ENCODE measurements around the gene DARS1.

DARS1 gene

DNA sequence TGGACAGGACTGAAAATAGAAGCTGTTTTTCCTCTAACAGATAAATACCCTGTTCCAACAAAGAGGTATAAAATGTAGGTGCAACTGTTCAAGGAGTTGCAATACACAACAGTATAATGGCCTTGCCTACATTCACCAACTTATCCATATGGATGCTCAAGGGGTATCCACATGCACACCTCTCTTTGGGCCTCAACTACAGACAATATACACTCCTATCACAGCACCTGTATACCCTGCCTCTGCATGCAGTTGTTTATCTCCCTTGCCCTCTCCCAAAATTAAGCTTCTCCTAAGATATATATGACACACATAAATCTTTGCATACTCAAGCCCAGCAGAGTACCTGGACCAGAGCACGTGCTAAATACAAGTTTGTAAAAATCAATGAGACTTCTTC is 37.3 kb downstream of the DARS1 start:
- no peak for FAIRE-seq
- TF ChIP-seq, protein P1, sequence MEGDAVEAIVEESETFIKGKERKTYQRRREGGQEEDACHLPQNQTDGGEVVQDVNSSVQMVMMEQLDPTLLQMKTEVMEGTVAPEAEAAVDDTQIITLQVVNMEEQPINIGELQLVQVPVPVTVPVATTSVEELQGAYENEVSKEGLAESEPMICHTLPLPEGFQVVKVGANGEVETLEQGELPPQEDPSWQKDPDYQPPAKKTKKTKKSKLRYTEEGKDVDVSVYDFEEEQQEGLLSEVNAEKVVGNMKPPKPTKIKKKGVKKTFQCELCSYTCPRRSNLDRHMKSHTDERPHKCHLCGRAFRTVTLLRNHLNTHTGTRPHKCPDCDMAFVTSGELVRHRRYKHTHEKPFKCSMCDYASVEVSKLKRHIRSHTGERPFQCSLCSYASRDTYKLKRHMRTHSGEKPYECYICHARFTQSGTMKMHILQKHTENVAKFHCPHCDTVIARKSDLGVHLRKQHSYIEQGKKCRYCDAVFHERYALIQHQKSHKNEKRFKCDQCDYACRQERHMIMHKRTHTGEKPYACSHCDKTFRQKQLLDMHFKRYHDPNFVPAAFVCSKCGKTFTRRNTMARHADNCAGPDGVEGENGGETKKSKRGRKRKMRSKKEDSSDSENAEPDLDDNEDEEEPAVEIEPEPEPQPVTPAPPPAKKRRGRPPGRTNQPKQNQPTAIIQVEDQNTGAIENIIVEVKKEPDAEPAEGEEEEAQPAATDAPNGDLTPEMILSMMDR (IDR thresholded peaks at IDR 0.05; ENCODE audit: insufficient read depth, missing control alignments) = no peak
- DNase-seq (ENCODE audit: insufficient read length, low spot score) = no peak

DNA sequence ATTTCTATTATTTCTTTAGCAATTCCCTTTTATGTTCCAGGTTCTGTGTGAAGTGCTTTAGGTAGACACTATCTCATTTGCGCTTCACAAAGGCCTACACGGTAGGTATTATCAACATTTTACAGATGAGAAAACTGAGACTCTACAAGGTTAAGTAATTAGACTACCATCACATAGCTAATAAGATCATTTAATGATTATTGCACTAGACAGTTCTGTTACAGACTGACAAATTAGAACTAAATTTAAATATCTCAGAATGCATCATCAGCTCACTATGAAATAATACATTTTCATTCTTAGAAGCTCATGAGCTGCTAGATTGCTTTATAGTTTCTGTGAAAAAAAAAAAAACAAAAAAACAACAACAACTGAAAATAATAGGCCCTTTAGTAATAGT is 37.9 kb downstream of the DARS1 start:
- no peak for DNase-seq (ENCODE audit: insufficient read length, low spot score)
- TF ChIP-seq, protein P1 (IDR thresholded peaks at IDR 0.05; ENCODE audit: insufficient read depth, missing control alignments) = no peak
- peak; percentile 35 for FAIRE-seq

DNA sequence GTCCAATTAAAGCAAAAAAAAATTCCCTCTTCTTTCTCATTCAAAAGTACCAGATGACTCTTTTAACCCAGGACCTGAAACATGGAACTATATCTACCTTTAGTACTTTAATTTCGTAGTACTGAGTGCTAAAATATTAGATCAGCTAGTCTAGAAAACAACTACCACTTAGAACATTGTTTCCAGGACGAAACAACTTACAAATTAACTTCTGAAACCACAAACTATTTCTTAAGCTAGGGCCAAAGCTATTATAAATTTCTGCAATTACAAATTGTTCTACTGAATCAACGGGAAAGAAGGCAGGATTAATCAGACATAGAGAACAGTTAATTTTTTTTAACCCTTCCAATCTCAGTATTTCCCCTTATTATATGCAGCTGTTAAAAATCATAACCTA is 39.9 kb downstream of the DARS1 start:
- DNase-seq (ENCODE audit: insufficient read length, low spot score) (no peak), FAIRE-seq (no peak)
- TF ChIP-seq, protein P1 (IDR thresholded peaks at IDR 0.05; ENCODE audit: insufficient read depth, missing control alignments) = no peak

DNA sequence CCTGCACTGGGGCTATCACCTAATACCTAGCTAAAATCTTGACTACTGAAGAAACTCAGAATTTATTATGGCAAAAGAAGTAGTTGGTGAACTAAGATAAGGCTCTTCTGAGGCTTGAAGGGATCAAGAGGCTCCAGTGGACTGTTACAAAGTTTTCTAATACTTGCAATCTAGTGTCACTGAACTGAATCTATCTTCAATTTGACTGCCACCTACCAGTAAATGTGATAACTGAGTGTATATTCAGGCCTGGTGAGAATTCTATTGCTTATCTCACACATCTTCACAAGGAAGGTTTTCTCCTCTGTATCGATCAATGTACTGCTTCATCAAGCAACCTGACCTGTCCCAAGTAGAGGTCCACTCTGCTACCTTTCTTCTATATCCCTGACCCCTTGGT is 40.8 kb downstream of the DARS1 start:
- TF ChIP-seq, protein P1 (IDR thresholded peaks at IDR 0.05; ENCODE audit: insufficient read depth, missing control alignments) = no peak
- FAIRE-seq (no peak), DNase-seq (ENCODE audit: insufficient read length, low spot score) (no peak)

DNA sequence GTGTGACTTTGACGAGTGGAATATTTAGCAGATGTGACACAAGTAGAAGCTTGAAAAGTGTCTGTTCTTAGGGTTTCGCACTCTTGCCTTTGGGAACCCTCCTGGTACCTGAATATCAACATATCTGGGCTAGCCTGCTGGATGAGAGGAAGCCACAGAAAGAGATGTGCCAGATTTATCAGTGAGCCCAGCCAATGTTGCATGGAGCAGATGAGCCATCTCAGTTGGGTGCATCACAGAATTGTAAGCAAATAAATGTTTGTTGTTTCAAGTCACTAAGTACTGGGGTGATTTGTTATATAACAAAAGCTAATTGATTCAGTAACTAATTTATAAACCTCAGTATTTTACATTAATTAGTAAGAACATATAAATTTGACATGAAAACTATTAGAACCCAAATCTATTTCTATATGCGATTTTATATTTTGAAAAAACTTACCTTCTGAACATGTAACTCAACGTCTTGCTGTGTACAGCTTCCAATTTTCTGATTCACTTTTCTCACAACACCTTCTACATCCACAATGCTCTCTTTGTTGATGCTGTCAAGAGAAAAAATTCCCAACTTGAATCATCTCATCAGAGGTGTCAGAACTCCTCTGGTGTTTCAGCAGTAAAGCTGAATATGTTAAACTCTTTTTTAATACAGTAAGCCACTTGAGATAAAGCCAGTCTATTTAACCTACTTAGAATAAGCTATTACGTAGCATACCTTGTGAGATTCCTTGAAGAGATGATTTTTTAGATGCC is 42.3 kb downstream of the DARS1 start:
- DNase-seq (ENCODE audit: insufficient read length, low spot score) = no peak
- FAIRE-seq = peak; percentile 46
- TF ChIP-seq, protein P1 (IDR thresholded peaks at IDR 0.05; ENCODE audit: insufficient read depth, missing control alignments) = no peak

DNA sequence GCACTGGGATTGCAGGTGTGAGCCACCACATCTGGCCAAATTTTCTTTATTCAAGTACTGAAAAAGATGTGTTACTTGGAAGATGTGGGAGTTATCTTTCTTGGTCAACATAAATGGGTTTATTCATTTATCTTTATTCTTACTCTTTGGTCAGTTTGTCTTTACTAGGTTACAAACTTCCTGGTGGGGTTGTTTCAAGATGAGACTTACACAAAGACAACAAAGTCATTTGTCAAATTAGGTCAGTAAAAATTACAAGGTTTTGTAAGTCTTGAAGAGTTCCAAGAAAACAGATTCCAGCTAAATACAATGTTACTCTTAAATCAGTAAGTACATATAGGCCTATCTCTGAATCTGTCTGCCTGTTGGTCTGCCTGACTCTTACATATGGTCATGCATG is 48.9 kb downstream of the DARS1 start:
- TF ChIP-seq, protein P1 (IDR thresholded peaks at IDR 0.05; ENCODE audit: insufficient read depth, missing control alignments) = no peak
- FAIRE-seq = no peak
- DNase-seq (ENCODE audit: insufficient read length, low spot score) = no peak

DNA sequence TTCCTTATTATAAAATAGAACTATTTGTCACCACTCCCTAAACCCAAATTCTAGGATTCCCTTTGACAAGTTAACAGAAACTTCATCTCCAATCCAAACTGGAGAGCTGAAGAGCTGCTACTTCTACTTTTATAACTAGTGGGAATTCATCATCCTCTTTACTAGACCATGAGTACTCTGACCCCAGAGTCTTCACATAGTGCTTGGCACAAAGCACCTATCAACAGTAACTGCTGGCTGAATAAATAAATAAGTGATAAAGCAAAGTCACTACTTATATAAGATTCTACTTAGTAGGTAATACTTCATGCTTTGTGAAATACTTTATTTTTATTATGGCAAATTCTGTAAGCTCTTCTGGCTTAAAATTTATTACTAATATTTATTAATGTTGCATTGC is 49.5 kb downstream of the DARS1 start:
- TF ChIP-seq, protein P1 (IDR thresholded peaks at IDR 0.05; ENCODE audit: insufficient read depth, missing control alignments) = no peak
- no peak for FAIRE-seq
- no peak for DNase-seq (ENCODE audit: insufficient read length, low spot score)
